Kidney glomerular epithelial cell (primary cell): ENCODE data around the gene EIF3D.
"Not testable (repeated sequence)": the region's sequence is repeated elsewhere in the genome, so short reads cannot be mapped to it uniquely, and the experiment has no call there.

Source experiments
- DNase-seq: peaks from one replicate; lab custom pipeline; 2025; lab: John Stamatoyannopoulos, UW

The EIF3D gene

DNA sequence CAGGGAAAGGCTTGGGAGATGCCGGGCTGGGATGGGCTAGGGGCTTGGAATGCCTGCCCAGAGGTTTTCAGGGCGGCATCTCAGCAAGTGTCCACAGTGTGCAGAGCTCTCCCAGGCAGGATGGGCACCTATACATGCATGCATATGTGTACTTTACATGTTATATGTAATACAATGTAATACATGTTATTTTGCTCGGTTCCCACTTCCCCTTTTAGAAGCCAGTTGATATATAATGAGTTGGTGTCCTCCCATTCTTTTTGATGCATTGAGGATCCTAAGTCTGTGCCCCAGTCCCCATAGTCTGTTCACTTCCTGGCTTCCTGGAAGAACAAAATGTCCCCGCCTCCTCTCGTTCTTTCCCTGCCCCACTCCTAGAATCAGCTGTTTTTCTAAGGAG is 20.1 kb upstream of the EIF3D start:
- no peak for DNase-seq

DNA sequence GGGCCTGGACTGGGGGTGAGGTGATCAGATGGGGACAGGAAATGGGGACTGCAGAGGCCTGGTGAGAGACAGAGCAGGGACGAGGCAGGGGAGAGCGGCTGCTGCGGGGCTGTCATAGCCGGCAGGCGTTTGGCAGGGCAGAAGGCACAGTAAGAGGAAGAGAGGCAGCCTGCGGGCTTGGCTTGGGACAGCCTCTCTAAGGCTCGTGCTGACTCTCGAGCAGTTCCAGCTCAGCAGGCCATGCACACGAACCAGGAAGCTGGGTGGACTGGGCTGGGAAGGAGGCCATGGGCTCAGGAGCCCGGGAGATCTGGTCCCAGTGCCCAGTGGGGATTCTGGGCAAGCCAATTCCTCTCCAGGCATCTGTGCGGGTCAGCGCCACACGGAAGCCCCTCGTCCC is 19.6 kb upstream of the EIF3D start:
- no peak for DNase-seq

DNA sequence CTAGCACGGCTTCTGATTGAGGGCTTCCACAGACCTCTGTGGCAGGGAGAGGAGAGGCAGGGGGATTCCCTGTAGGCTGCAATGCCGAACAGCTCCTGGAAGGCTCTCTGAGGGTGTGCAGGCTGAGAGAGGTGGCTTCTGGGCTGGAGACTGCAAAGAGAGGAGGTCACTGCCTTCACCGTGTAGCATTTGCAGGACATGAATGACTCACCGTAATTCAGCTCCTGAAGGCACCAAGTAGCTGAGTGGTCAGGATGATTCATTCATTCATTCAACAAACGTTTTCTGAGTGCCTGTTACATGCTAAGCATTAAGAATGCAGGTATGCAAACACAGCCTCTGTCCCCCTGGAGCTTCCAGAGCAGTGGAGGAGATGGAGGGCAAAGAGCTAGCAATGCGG is 18.0 kb upstream of the EIF3D start:
- DNase-seq: peak; percentile 58

DNA sequence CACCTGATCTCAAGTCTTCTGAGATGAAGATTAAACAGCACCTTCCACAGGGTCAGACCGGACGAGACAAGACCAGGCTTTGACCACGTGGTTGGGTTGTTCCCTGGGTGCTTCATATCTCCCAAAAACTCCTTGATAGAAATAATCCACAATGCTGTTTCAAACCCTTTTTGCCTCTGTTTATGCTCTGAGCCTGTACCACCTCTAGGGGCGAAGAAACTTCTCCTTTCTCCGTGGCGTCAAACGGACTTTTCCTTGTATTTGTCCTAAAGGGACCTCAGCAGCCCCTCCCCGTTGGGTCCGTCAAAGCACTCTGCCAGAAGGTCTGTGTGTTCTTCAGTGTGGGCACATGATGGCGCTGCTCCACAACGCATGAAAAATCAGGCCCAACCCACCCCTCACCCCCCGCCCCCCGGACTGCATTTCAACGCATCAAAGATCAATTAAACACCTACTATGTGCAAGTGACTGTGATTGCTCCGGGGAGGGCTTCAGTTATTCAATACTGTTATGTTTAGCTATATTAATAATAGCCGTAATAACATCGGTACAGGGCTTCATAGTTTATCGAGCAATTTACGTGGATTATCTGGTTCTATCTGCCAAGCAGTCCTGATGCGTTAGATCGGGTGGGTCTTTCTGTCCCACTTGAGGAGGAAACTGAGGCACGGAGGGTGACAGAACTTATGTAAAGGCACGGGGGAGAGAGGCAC is 17.3 kb upstream of the EIF3D start:
- DNase-seq: peak; percentile 47

DNA sequence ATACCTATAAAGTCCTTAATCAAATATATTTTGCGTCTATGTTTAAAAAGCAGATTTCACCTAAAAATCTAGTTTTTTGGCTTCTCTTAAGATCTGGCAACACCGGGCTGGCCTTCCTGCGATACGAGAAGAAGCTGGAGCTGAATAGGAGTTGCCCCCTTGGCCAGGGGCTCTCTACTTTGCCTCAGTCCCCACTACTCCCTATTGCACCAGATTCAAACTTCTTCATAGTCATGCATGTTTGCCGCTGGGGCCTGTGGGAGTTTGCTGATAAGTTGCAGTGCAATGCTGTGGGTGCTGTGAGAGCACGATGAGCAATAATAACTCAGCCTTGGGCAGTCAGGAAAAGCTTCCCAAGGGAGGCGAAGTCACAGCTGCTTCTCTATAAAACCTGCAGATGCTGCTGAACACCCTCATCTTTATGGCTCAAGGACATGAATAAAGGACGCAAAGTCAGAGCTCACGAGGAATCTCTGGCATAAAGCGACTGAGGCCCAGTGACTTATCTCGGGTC is 15.2 kb upstream of the EIF3D start:
- no peak for DNase-seq

DNA sequence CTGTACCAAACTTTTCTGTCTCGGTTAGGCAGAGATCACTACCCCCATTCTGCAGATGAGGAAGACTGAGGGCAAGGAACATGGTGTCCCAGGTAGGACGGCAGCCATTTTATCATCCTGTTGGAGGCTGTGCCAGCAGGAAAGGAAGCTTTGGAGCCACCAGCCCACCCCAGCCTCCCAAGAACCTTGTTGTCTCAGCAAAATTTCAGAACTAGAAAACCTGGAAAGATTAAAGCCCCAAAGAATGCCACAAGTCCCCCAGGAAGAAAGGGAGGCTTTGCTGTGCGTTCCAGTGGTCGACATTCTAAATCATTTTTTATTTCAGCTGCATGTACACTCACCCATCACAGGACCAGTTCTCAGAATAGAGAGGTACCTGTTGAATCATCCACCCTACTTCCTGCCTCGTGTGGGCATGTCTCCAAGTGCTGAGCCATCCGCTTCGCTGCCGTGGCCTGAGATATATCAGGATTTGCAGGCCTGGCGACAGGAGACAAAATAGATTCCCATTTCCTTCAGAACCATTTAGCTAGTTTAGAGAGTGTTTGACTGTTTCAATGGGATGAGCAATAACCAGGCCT is 13.0 kb upstream of the EIF3D start:
- DNase-seq: peak; percentile 99

DNA sequence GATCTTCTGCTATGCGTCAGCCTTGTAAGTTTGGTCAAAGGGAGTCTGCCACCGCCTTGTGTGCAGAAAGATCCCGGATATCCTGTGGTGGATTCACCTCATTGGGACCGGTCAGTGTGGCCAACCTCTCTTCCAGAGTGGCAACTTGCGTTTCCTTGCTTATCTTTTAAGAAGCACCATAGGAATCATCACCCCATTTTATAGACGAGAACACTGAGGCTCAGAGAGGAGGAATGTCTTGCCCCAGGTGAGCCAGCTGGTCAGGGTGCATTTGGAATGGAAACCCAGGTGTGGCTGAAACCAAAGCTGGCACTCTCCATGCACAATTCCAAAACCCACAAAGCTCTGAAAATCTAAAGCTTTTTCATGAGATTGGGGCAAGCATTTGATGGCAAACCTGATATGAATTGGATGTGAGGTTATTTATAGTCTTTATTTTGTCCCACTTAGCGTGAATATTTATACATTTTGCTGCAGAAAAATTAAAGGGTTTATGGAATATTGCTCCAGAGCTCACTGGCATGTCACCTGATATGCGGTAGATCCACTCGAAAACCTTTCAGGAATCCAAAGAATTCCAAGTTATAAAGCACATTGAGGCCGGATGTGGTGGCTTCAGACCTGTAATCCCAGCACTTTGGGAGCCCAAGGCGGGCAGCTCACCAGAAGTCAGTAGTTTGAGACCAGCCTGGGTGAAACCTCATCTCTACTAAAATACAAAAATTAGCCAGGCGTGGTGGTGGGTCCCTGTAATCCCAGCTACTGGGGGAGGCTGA is 12.1 kb upstream of the EIF3D start:
- DNase-seq: peak; percentile 86

DNA sequence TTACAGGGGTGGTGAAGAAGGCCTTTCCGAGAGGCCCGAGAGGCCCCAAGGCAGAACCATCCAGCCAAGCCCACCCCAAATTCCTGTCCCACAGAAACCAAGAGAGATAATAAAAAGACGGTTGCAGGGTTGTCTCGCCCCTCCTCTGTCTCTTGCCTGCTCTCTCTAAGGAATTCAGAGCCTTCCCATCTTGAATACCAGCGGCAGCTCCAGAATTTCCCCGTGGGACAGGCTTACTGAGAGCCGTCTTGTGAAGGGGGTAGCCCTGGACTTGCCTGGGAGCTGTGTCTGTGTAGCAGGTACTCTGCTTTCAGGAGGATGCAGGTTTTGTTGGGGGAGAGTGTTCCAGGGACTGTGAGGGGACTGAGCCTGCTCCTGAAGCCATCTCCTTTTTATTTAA is 9.6 kb upstream of the EIF3D start:
- DNase-seq: no peak

DNA sequence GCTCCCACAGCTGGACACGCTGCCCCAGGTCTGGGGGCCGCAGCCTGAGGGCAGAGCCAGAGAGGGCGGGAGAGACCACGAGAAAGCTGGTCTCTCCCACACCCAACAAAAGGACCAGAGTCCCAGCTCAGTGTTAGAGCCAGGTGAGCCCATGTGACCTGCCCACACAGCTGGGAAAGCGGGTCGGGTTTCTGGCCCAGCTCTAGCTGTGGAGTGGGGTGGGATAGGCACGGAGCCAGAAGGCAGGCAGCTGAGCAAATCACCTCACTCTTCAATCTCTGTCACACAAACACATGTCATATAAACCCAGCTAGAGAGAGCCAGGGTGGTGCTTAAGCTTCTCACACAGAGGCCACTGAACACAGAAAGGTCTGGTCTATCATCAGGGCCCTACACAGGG is 7.8 kb upstream of the EIF3D start:
- DNase-seq: no peak

DNA sequence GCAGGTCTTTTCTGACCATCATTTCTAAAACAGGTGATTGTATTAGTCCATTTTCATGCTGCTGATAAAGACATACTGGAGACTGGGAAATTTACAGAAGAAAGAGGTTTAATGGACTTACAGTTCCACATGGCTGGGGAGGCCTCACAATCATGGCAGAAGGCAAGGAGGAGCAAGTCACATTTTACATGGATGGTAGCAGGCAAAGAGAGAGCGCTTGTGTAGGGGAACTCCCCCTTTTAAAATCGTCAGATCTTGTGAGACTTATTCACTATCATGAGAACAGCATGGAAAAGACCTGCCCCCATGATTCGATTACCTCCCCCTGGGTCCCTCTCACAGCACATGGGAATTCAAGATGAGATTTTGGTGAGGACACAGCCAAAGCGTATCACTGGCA is 4.4 kb upstream of the EIF3D start:
- not testable (repeated sequence) for DNase-seq

DNA sequence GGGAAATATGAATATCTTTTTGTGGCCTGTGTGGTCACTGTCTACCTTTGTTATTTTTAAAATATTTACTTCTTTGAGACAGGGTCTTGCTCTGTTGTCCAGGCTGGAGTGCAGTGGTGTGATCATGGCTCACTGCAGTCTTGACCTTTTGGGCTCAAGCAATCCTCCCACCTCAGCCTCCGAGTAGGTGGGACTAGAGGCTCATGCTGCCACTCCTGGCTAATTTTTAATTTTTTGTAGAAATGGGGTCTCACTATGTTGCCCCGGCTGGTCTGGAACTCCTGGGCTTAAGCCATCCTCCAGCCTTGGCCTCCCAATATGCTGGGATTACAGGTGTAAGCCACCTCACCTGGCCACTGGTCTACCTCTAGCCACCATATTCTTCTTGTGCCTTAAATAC is 3.5 kb upstream of the EIF3D start:
- DNase-seq: no peak

DNA sequence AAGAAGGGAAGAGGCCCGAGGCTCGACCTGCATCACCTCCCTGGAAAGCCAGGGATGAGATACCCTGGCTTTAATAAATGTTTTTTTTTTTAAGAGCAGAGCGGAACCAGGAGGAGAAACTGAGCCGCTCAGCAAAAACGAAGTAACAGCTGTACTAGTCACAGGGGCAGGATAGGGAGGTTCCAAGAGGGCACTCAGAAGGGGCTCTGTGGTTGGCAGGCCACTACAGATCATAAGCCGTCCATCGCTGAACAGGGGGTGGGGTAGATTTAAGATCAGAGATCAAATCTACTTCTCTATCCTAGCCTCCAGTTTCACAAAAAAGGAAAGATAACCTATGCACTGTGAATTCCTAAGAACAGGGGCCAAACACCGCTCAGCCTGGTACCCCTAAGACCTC is 625 bp downstream of the EIF3D start:
- no peak for DNase-seq

DNA sequence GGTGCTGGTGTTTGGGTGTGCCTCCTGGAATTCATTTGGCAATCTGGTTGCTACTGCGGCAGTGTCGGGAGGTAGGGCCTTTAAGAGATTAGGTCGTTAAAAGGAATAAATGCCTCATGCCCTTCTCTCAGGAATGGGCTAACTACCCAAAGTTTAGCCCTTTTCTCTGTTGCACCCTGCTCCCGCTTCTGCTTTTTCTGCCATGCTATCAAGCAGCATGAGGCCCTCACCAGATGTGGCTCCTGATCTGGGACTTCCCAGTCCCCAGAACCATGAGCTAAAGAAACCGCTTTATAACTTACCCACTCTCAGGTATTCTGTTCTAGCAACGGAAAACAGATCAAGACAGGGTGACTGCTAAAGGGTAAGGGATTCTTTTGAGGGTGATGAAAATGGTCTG is 6.3 kb downstream of the EIF3D start:
- DNase-seq: no peak

DNA sequence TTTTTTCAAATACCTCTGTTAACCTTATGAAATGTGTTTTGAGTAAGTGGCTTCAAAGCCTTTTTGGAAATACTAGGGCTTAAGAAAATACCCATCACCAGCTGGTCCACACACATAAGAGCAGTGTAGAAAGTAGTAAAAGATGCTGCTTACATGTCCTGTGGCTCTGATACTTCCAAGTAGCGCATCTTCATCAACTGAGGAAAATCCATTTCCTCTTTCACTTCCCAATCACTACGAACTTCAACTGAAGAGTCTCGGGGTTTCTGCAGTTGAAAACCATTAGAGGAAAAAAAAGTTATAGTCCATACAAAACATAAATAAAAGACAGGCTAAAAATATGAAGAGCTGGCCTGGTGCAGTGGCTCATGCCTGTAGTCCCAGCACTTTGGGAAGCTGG is 8.5 kb downstream of the EIF3D start:
- DNase-seq: no peak

DNA sequence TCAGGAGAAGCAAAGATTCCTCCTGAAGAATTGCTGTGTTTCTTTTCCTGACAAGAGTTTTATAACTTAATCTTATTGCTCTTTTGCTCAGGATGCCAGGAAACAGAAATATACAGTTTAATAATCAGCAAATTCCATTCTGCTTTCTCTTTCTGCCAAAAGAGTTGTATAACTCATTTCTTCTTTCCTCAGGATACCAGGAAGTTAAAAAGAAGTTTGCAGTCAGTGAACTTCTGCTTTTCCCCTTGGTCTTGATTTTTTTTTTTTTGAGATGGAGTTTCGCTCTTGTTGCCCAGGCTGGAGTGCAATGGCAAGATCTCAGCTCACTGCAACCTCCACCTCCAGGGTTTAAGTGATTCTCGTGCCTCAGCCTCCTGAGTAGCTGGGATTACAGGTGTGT is 9.1 kb downstream of the EIF3D start:
- not testable (repeated sequence) for DNase-seq

DNA sequence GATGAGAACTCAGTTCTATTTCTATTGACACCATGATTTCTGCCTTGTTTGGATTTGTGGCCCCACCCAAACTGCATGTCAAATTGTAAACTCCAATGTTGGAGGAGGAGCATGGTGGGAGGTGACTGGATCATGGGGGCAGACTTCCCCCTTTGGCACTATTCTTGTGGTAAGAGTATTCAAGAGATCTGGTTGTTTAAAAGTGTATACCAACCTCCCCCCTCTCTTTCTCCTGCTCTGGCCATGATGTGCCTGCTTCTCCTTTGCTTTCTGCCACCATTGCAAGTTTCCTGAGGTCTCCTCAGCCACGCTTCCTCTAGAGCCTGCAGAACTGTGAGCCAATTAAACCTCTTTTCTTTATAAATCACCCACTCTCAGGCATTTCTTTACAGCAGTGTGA is 14.2 kb downstream of the EIF3D start:
- no peak for DNase-seq

DNA sequence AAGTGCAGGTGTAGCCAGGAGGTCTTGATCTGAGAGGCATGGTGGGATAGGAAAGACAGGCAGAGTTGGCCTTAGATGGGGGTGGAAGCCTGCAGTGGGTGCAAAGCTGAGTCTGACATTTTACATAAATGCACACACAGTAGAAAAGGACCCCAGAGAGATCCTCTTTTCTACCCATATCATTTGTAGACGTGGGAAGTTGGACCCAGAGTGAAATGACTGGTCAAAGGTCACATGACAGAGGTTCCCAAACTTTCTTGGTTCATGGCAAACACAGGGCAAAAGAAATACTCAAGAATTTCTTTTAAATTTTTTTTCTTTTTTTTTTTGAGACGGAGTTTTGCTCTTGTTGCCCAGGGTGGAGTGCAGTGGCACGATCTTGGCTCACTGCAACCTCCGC is 16.0 kb downstream of the EIF3D start:
- no peak for DNase-seq

DNA sequence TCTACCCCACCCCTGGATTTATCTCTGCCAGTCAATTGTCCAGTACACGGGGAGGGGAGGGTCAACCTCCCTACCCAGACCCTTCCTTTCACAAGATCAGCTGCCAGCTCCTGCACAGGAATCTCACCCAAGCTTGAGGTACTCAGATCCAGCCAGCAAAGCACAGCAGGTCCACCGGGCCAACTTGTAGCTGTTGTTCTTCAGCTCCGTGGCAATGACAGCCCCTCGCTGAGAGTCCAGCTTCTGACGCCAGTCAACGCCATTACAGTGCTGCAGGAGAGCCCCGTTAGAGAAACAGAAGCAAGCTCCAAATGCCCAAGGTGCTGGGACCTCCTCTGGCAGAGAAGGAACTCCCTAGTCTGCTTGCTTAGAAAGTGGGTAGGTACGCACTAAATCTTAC is 16.6 kb downstream of the EIF3D start:
- no peak for DNase-seq

DNA sequence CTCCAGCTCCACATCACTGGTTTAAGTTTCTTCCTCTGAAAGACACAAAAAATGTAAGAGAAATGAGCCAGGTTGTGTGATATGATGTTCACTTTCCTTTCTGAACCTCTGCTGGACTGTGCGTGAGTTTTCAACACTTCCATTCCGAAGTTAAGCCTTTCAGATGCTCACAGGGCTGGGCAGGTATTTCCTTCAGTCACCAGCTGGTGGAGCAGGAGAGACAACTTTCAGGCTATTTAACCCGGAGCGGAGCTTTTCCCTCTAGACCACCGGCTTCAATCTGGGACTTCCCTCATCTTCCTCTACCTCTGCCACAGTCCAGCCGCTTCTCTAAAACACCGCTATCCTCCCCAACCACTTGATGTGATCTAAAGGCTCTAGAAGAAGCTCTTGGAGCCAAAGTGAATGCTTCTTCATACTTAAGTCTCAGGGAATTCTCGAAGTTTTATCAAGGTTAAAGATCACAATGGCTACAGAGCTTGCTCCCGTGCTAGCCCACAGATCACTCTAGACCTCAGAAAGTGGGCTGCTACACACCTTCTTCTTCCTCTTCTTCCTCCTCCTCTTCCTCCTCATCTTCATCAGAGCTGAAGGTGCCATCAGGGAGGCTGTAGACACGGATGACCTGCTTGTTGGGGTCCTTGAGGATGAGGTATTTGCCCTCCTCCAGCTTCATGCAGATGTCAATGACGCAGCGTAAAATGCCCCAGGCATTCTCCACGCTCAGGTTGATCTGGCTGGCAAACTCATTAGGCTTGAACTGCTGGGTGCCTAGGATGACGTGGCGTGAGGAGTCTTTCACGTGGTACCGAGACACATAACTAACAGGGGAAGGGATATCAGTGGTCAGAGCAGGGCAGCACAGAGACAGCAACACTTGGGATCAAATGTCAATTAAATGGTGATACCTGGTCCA is 17.7 kb downstream of the EIF3D start:
- peak; percentile 86 for DNase-seq

DNA sequence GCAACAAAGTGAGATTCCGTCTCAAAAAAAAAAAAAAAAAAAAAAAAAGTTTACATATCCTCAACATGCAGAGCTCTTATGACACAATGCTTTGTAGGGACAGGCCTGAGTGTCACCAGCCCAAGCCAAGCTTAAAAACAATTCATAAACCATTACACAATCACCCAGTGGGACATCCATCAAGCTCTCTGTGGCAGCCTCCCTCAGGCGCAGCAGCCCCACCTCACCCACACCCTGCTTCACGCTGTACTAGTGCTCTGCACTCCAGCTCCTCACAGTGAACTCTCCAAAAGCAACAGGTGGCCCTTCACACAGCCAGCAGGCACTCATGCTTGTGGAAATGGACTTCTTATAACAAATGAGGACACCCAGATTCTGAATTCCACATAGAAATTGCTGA is 18.6 kb downstream of the EIF3D start:
- DNase-seq: no peak

DNA sequence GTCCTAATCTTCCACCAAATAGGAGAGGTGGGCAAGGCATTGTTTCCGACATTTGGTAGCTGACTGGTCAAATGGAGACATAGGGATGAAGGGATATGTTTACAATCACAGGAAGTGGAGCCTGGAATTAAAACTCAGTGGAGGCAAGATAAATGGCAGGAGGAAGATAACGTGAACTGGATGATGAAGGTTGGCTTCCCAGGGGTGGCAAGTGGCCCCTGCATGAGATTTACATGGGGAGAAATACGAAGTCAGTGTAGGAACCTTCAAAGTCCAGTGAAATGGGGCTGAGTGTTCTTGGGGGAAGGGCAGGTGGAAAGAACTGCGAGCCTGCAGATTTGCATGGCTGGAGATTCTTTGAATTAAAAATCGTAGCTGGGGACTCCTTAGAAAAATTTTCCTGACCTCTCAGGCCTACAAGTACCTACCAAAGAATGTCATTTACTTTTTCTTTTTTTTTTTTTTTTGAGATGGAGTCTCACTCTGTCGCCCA is 21.4 kb downstream of the EIF3D start:
- DNase-seq: no peak
